ENCODE data around the gene DTNB. TPM values are rescaled to one million over a fixed set of nuclear protein-coding genes. Genes with fewer than 3 reads are reported as not detected.

Gene DTNB
- total and polyA plus RNA-seq, 10 of the 15 experiments (the other 5 are each of a cell fraction or from before 2014, with no cell fraction given), result 4.5 to 30.6 (median 11.9) TPM

GRCh38 chr2:25419678-25420242 lies 253.6 kb downstream of the DTNB start (continued):
- TF ChIP-seq, protein P1, sequence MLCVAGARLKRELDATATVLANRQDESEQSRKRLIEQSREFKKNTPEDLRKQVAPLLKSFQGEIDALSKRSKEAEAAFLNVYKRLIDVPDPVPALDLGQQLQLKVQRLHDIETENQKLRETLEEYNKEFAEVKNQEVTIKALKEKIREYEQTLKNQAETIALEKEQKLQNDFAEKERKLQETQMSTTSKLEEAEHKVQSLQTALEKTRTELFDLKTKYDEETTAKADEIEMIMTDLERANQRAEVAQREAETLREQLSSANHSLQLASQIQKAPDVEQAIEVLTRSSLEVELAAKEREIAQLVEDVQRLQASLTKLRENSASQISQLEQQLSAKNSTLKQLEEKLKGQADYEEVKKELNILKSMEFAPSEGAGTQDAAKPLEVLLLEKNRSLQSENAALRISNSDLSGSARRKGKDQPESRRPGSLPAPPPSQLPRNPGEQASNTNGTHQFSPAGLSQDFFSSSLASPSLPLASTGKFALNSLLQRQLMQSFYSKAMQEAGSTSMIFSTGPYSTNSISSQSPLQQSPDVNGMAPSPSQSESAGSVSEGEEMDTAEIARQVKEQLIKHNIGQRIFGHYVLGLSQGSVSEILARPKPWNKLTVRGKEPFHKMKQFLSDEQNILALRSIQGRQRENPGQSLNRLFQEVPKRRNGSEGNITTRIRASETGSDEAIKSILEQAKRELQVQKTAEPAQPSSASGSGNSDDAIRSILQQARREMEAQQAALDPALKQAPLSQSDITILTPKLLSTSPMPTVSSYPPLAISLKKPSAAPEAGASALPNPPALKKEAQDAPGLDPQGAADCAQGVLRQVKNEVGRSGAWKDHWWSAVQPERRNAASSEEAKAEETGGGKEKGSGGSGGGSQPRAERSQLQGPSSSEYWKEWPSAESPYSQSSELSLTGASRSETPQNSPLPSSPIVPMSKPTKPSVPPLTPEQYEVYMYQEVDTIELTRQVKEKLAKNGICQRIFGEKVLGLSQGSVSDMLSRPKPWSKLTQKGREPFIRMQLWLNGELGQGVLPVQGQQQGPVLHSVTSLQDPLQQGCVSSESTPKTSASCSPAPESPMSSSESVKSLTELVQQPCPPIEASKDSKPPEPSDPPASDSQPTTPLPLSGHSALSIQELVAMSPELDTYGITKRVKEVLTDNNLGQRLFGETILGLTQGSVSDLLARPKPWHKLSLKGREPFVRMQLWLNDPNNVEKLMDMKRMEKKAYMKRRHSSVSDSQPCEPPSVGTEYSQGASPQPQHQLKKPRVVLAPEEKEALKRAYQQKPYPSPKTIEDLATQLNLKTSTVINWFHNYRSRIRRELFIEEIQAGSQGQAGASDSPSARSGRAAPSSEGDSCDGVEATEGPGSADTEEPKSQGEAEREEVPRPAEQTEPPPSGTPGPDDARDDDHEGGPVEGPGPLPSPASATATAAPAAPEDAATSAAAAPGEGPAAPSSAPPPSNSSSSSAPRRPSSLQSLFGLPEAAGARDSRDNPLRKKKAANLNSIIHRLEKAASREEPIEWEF (IDR thresholded peaks at IDR 0.05; ENCODE audit: insufficient replicate concordance, low read depth, low read length), result peak; percentile 86
- peak; percentile 86; the same call in 1 of the 2 replicates for TF ChIP-seq PAX5 (IDR thresholded peaks at IDR 0.05; ENCODE audit: borderline replicate concordance, low read depth, low read length)
- peak; percentile 88 for TF ChIP-seq SKIL (IDR thresholded peaks at IDR 0.05; ENCODE audit: low read depth, poor library complexity, severe bottlenecking)
- TF ChIP-seq DPF2 (IDR thresholded peaks at IDR 0.05), result peak; percentile 89
- TF ChIP-seq ELK1 (IDR thresholded peaks at IDR 0.05; ENCODE audit: low read depth, low read length), result no peak
- TF ChIP-seq EGR1 (IDR thresholded peaks at IDR 0.05; ENCODE audit: borderline replicate concordance in 1 of 2, low read depth in 2 of 2, low read length in 2 of 2), result no peak
- TF ChIP-seq JUND (IDR thresholded peaks at IDR 0.05; ENCODE audit: low read depth, low read length), result 0 out of 2 replicates have a peak, but pooled peaks have one; percentile 9
- TF ChIP-seq RELB (IDR thresholded peaks at IDR 0.05; ENCODE audit: low read depth), result peak; percentile 99
- peak; percentile 80 for TF ChIP-seq SMAD5 (IDR thresholded peaks at IDR 0.05; ENCODE audit: low read depth)
- TF ChIP-seq, protein P2, sequence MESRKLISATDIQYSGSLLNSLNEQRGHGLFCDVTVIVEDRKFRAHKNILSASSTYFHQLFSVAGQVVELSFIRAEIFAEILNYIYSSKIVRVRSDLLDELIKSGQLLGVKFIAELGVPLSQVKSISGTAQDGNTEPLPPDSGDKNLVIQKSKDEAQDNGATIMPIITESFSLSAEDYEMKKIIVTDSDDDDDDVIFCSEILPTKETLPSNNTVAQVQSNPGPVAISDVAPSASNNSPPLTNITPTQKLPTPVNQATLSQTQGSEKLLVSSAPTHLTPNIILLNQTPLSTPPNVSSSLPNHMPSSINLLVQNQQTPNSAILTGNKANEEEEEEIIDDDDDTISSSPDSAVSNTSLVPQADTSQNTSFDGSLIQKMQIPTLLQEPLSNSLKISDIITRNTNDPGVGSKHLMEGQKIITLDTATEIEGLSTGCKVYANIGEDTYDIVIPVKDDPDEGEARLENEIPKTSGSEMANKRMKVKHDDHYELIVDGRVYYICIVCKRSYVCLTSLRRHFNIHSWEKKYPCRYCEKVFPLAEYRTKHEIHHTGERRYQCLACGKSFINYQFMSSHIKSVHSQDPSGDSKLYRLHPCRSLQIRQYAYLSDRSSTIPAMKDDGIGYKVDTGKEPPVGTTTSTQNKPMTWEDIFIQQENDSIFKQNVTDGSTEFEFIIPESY (IDR thresholded peaks at IDR 0.05), result no peak
- no peak for TF ChIP-seq RFX5 (IDR thresholded peaks at IDR 0.05; ENCODE audit: low read depth, low read length)
- TF ChIP-seq, protein P3, sequence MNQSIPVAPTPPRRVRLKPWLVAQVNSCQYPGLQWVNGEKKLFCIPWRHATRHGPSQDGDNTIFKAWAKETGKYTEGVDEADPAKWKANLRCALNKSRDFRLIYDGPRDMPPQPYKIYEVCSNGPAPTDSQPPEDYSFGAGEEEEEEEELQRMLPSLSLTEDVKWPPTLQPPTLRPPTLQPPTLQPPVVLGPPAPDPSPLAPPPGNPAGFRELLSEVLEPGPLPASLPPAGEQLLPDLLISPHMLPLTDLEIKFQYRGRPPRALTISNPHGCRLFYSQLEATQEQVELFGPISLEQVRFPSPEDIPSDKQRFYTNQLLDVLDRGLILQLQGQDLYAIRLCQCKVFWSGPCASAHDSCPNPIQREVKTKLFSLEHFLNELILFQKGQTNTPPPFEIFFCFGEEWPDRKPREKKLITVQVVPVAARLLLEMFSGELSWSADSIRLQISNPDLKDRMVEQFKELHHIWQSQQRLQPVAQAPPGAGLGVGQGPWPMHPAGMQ (IDR thresholded peaks at IDR 0.05; ENCODE audit: borderline replicate concordance), result no peak
- peak; percentile 88 for TF ChIP-seq CREM (IDR thresholded peaks at IDR 0.05; ENCODE audit: low read depth)
- peak; percentile 85; a peak in 3 of 4 replicates for TF ChIP-seq IKZF2 (IDR thresholded peaks at IDR 0.05)
- TF ChIP-seq MYB (IDR thresholded peaks at IDR 0.05; ENCODE audit: borderline replicate concordance, low read depth, low read length), result 0 out of 2 replicates have a peak, but pooled peaks have one; percentile 32

All from GM12878 (cell line).